Measurements from ENCODE around the gene PITX1.

The PITX1 gene

DNA sequence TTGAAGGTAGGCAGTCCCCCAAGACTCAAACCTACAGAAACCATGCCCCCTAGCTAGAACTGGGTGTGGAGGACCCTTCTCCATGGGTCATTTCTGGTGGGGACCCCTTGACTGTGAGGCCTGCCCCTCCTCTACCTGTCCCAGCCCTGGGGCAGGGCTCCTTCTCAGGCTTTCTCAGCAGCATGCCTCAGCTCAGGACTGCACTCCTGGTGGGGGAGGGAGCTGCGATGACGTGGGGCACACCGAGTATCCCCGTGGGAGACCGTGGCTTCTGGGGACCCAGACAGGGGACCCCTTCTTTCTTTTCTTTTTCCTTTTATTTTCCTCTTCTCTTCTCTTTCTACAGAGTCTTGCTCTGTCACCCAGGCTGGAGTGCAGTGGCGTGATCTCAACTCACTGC is 27.0 kb upstream of the PITX1 start:
- no peak for DNase-seq

DNA sequence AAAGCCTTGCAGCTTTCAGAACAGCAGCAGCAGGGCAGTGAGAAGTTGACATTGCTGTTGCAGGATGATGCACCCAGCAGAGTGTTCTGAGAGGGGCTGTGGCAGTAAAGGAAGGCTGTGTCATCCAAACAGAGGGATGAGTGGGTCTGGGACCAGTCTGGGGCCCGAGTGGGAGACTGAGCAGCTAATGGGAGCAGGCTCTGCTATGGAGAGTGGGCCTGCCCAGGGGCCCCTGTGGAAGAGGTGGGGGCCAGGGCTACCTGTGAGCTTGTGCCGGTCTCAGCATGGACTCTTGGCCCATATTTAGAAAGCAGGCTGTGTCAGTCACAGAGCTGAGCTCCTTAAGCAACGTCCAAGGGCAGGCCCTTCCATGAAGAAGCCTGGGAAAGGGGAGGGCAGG is 26.0 kb upstream of the PITX1 start:
- no peak for DNase-seq

DNA sequence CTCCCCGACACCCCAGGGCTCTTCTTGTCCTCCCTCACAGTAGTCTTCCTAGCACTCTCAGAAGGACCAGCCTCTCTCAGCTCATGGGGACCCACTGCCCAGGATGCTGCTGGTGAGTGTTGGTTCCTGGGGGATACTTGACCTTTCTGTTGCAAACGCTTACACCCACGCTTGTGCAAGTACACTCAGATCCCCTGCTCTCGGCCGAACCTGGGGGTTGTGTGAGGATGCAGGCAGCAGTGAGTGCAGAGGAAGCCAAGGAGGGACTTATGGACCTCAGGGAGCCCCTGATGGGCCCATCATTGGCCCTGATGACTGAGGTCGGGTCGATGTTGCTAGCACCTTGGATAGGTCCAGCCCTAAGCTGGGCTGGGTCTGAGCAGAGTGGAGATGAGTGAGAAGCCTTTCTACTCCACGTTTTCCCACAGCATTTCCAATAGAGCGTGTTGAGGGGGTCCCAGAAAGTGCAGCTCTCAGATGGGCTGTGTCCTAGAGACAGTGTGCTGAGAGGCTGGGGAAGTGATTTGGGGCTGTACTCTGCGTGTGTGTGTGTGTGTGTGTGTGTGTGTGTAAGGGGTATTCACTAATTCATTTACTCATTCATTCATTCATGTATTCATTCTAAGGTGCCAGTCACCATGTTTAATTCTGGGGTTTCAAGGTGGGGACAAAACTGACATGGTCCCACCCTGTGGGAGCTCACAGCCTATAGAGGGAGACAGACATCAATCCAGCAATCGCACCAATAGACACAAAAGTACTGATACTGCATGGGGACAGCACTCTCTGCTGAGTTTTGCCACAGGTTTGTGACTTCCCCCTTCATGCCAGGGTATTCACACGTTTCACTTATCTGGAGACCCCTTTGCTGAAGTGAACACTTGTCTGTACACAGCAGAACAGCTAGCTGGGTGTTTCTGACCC is 25.2 kb upstream of the PITX1 start:
- DNase-seq: no peak

DNA sequence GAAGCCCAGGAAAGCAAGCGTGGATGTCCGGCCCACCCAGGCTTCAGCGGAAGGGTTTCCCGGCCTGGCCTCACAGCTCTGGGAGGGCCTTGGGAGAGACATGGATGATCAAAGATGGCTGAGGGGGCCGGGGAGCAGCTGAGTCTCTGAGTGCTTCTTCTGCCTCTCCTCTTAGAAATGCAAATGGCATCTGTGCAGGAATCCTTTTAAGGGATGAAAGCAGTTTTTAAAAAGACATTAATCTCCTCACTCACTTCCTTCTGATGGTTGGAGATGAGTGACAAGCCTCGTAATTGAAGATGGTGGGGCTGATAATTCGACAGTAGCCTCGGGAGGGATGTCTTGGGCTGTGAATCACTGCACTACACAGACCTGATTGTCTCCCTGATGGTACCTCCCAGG is 24.3 kb upstream of the PITX1 start:
- DNase-seq: no peak

DNA sequence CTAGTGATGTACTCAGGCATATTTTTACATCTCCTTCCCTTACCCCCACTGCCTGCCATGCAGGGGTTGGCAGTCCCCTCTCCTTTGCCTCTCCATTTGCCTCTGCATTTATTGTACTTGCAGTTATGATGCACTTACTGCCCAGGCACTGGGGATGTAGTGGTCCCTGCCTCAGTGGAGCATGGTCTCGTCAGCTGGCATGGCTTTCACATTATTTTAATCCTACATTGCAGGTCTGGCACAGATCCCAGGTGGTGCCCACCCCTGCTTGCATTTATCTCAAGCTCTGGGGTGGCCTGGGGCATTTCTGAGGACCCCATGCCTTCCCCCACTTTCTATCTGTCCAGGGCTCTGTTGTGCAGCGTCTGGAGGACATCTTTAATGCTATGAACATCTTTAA is 23.2 kb upstream of the PITX1 start:
- no peak for DNase-seq

DNA sequence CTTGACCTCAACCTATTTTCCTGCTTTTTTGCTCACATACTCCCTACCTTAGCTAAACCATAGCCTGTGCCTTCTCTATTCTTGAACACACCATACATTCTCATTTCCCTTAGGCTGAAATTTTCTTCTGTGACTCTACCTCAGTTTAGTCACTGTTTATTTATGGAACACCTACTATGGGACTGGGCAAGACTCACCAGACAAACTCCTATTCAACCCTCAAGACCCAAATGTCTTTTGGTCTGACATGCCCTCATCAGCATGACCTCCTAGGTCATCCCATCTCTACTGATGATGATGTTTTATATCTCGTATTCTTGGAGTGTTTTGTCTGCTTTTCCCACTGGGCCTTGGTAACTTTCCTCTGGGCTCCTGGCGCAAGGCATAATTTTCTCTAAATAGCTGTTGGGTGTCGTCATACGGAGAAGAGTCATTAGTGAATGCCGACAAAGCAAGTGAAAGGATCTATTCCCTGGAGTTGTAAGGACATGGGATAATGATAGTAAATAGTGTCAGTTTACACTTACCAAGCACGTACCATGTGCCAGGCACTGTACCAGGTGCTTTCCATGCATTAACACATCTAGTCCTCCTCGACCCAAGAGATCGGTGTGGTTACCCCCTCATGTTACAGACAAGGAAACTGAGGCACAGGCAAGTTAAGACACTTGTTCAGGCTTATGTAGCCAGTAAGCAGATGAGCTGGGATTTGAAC is 22.4 kb upstream of the PITX1 start:
- DNase-seq: no peak

DNA sequence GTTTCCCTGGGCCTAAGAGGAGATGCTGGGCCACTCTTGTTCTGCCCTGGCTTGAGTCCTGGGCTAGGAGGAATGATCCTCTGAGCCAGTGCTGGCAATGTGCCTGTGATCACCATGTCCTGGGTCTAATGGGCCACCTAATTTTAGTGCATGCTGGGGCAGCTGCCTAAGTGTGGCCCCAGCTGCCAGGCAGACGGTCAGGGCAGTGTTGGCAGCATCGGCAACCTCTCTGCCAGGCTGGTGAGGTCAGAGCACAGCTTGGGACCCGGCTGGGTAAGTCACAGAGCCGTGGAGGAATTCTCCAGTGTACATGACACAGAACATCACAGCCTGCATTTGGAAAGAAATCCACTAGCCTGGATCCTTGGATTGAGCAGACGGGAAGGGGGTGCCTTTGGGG is 21.4 kb upstream of the PITX1 start:
- no peak for DNase-seq

DNA sequence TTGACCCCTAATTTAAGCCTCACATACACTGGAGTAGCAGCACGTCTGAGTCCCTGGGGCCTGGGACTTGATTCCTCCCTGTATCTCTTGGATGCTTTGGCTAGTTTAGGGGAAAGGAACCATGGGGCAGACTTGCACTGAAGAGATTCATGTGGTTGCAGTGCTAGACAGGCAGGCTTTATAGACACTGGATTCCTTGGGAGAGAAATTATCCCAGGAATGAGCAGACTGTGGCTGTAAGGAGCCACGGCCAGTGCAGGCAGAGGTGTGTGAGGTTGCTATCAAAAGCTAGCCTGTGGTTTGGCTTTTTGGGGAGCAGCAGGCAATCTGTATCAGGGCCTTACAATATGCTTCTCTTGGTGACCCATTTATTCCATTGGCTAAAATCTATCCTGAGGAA is 20.5 kb upstream of the PITX1 start:
- no peak for DNase-seq

DNA sequence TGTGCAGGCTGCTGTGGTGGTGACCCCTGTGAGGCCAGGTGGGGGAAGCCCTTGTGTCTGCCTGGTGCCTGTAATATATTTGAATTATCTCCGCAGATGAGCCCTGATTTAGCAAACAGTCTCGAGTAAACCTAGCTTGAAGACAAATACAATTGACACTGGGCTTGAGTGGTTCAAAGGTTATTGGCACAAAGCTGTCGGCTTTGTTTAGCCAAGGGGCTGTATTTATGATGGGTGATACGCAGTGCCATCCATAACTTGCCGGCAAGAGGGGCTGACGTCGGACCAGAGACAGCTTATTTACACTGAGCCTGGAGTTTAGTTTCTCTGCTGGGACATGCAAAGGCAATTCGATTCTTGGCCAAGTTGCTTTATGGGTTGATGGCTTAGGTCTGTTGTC is 20.0 kb upstream of the PITX1 start:
- no peak for DNase-seq

DNA sequence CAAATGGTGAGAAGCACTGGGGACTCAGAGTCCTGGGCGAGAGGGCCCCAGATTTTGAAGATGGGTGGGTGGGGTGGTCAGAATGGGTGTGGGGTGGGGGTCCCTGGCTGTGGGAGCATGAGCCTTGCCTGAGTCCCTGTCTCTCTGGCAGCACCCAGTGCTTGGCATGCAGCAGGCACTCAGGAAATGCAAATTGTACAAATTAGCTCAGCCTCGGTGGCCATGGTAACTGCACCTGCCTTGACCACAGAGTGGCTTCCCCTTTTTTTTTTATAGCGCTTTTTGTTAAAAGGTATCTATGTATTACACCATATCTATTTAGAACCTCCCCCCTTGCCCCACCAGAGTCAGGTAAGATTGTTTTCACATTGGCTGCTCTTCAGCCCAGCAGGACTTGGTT is 19.2 kb upstream of the PITX1 start:
- DNase-seq: no peak

DNA sequence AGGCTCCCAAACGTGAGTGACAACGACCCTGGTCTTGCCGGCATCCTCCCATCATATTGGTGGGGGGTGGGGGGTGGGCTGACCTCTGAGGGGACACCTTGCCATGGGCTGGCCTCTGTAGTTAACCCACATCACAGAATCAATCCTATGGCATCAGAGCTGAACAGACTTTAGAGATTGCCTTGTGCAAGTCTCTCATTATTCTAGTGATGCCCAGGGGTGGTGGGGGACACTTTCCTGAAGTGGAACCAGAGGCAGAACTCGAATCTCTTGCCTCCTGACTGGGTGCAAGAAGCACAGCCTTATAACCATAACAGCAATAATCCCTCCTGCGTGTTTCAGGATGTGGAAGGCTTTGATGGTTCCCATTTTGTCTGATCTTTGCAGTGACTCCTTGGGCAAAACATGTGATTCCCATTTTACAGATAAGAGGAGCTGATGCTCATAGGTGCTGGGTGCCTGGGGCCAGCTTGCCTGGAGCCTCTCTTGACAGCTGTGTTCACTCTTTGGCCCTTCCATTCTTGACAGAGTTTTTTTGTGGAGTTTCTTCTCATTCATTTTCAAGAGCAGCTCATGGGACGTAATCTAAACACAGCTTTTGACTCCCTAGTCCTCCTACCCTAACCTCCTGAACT is 18.6 kb upstream of the PITX1 start:
- no peak for DNase-seq

DNA sequence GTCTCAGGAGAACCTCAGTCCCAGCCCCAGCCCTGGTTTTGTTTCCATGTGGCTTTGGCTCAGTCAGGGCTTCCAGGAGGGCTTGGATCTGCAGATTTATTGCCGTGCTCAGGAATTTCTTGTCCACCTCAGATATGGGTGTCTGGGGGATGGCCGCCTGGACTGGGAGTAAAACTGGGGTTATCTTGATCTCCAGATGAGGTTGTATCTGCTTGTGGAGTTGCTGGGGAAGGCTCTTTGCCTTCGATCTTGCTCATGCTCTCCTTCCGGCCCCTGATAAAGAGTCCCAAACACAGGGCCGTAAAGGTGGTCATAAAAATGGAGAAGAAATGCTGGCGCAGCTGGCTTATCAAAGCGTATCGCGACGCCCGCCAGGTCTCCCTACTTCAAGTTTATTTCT is 17.8 kb upstream of the PITX1 start:
- DNase-seq: no peak

DNA sequence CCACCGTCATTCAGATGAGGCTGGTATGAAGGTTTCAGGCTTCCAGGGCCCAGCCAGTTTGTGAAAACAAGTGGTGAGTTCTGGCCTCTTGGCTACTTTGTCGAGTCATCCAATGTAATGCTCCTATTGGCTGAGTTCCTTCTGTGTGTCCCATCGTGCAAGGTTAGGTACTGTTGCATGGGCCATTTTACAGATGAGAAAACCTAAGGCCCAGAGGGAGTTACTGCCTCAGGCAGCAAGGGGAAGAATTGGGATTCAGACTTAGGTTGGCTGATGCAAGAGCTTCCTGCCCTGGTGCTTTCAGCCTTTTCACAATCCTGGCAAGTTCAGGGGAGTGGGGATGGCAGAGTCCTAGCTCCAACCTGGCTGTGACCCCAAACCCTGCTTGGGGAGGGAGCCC is 17.4 kb upstream of the PITX1 start:
- DNase-seq: no peak

DNA sequence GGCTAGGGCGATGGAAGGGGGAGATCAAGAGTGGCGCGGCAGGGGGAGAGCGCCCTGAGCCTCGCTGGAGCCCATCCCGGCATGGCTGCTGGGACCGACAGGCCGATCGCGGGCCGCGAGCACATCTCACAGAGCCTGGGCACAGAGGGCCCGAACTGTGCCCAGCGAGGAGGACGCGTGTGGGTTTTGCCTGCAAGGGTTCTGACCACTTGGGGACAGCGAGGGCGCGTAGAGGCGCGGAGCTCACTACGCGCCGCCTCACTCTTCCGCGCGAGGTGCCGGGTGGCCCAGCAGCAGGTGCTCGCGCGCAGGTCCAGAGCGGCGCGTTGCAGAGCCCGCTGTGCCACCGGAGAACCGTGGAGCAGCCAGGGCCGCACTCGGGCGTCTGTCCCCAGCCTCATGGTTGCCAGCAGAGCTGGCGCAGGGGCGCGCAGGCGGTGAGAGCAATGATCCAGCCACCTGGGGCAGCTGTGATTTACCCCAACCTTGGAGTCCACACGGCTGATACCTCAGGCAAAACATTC is 16.3 kb upstream of the PITX1 start:
- no peak for DNase-seq

DNA sequence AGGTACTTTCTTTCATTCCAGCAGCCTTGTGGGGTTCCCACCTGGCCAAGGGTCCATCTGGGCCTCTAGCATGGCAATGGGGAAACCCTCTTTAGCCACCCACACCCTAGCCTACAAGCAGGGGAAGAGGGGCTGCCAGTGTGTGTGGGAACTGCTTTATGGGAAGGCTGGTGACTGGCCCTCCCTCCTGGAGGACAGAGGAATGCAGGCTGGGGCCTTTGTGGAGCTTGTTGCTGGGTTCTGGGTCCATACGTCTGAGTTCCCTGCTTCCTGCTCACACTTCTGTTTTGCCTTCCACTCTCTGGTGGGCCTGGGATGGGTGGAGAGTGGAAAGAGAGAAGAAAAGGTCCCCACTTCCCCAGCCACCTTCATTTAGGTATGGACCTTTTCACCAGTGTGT is 14.9 kb upstream of the PITX1 start:
- no peak for DNase-seq

DNA sequence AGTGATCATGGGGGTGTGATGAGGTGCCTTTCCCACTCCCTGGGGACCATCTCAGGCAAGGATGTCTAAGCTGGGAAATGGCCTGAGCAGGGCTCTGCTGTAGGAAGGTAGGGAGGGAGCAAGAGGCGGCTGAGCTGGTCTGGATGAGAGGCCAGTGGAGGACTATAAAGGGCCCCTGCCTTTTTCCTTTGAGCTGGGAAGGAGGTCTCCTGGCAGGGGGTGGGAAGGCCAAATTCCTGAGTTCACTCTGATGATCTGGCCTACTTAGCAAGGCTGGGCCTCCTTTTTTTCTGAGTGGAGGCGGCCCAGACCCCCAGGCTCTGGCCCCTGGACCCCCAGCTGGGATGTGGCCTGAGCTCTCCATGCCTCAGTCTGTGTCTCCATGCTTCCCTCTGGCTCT is 14.3 kb upstream of the PITX1 start:
- no peak for DNase-seq

DNA sequence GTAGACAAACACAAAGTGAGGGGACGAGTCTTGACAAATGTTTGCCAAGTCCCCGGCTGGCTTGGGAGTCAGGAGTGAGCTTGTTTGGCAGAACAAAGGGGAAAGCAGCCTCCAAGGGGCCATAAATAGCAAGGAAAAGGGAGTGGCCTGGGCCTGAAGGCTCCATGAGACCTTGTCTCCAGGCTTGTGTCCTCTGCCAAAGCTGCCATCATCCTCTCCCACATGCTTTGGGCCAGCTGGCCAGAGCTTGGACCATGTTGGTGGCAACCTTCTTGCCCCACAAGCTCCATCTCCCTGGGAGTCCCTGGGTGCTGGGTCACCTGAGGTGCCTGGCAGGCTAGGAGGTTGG is 13.3 kb upstream of the PITX1 start:
- no peak for DNase-seq

DNA sequence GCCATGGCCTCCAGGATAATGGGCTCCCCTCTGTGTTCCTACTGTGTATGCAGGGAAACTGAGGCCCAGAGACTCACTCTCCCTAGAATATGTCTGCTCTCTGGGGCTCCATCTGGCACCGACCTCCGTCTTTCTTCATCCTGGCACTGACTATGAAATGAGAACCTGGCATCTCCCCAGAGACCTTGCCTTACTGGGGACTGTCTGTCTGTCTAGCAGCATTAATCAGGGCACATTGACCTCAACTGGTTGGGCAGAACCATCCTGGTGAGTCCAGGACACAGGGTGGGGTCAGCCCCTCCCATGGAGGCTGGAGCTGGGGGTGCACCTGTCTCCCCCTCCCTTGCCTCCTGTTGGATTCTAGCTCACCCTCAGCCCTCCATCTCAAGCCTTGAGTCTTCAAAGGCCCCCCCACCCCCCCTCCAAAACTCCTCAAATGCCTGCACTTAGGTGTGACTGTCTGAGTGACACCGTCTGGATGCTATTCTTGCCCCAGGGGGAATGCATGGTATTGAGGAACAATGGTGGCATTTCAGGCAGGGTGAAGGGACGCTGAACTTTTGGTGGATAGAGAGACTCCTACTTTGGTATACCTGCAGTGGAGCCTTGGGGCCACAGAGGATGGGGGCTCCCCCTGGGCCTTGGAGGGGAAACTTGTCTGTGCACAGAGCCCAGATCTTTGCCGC is 12.8 kb upstream of the PITX1 start:
- no peak for DNase-seq

DNA sequence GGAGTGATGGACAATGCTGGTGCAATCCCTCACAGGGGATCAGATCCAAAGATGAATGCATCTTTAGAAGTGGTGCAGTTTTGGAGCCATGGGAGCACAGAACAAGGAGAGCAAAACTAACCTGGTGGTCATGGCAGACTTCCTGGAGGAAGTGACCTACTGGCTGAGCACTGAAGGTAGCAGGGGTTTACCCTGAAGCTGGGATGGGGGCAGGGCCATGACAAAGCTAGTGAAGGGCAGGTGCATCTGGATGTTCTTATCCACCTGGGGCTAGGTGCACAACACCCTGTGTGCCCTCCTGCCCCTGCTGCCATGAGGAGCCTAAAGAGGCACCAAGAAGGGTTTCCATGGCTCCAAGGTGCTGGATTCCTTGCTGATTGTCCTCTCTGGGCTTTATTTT is 11.5 kb upstream of the PITX1 start:
- no peak for DNase-seq

DNA sequence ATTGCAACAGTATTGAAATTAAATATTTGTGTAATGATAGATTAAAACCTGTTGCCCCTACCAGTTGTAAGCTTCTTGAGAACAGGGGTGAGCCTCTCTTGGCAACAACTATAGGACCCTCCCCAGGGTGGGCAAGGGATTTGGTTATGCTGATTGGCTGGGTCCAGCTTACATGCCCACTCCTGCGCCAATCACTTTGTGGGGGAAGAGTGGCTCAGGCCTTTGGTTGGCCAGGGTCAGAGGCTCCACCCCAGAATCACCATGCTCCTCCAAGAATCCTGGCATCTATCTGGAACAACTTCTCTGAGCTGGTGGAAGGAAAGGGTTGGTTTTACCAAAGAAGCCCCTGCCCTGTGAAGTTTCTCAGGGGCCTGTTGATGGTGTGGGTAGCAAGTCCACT is 8.6 kb upstream of the PITX1 start:
- DNase-seq: no peak

DNA sequence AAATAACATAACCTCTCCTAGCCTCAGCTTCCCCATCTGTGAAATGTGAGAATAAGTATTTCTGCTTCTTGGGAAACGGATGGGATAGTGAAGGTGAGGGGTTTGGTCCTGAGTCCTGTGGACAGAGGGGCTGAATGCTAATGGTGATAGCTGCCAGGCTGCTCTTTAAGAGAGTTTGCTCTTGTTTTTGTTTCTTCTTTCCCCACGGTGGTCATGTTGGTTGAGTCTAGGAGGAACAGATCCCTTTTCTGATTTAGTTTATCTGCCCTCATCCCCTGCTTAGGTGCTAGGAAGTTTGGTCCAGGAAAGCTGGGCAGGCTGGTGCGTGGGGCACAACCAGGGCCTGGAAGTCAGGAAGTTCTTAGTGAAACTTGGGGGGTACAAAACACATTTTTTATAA is 7.7 kb upstream of the PITX1 start:
- DNase-seq: no peak

DNA sequence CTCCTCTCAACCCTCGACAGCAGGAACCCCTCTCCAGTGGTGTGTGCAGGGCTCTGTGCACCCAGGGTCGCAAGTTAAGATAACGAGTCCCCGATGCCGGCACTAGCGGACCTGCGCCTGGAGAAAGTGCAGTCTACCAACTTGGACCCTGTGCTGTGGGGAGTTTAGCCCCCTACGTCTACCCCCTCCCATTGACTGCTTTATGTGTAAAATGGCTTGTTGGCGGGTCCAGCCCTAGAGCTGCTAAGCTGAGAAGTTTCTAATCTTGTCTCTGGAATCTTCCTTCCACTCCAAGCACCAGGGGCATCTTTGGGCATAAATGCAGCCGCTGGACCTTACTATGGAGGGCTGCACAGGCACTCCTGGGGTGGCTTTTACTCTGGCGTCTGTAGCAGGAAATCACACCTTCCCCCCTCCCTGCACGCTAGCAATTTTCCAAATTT is 7.1 kb upstream of the PITX1 start:
- no peak for DNase-seq
